Inferior parietal cortex (tissue), 1 donor: ENCODE results near the gene PIEZO1.

Source experiments
- DNase-seq: peaks from one replicate; pipeline ENCODE4 v3.0.0-alpha.2; 2016; ENCODE audit errors: extremely low spot score

The PIEZO1 gene

DNA sequence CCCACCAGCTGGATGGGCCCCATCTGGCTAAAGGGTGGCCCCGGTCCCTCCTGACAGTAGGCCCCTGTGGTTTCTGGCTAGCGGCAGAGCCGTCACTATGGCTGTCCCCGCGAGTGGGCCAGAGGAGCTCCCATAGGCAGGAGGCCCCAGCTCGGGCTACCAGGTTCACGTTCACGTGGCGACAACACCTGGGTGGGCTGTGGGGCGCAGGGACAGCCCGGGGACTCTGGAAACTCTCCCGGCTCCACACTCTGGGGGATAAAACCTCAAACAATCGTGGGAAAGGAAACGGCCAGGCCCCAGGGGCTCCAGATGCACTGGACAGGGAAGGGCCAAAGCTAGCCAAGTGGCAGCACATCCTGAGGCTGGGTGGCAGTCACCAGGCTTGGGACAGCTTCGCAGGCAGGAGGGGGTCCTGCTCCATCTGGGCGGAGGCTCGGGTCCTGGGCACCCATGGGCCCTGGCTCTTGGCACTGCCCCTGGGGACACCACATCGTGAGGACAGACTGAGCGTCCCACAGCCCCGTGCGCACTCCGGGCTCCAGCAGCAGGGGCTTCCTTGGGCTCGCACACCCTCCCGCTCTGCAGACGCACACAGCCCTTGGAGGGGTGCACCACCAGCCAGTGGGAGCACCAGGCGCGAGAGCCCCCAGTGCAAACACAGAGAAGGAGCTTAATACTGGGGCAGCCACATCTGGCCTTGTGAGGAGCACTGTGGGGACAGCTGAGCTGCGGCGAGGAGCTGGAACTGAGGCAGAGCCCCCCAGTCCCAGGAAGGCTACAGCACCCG lies 83.2 kb downstream of the PIEZO1 start:
- no peak for DNase-seq

DNA sequence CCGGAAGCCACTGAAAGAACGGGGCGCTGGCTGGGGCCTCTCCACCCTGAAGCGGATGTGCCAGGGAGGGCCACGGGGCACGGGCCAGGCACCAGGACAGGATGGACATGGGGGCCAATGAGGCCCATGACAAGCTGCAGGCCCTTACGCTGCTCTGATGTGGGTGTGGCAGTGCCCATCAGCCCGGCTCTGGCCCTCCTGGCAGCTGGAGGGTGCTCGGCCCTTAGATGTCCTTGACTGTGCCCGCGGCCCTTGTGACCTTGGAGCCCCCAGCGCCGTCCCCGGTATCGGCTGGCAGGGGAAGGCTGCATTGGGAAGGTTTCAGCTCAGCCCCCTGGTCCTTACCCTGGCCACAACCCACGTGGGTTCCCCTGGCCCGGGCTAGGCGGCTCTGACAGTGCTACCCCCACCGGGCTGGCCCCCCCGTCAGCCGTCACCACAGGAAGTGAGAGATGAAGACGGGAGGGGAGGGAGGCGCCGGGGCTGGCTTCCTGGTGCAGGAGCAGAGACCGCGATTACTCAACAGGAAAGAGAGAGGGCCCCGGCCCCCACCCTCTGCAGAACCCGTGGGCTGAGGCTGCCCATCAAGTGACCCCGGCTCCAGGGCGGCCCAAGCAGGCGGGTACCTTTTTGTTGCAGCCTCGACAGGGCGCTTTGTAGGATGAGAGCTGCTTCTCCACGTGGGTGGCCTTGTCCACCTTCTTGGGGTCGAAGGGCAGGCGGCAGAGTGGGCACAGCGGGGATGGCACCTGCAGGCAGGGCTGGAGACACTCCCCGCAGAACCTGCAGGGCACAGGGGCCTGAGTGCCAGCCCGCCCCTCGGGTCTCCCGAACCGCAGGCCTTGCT lies 84.2 kb downstream of the PIEZO1 start:
- DNase-seq = no peak

DNA sequence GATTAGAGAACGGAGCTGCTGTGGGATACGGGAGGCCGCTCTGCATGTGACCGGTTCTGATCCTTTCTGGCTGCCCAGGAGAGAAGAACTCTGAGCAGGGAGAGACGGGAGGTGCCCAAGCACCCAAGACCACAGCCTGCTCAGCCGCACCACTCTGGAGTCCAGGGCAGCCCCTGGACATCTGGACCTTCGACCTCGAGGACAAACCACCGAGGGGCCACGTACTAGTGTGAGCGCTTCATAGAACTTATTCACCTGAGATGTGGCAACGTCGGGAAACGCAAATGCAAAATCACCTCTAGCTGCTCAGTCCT lies 84.7 kb downstream of the PIEZO1 start:
- DNase-seq = no peak

GRCh38 chr16:88699180-88699579 lies 85.8 kb downstream of the PIEZO1 start:
- DNase-seq = no peak

GRCh38 chr16:88698646-88699045 lies 86.4 kb downstream of the PIEZO1 start:
- DNase-seq = no peak

DNA sequence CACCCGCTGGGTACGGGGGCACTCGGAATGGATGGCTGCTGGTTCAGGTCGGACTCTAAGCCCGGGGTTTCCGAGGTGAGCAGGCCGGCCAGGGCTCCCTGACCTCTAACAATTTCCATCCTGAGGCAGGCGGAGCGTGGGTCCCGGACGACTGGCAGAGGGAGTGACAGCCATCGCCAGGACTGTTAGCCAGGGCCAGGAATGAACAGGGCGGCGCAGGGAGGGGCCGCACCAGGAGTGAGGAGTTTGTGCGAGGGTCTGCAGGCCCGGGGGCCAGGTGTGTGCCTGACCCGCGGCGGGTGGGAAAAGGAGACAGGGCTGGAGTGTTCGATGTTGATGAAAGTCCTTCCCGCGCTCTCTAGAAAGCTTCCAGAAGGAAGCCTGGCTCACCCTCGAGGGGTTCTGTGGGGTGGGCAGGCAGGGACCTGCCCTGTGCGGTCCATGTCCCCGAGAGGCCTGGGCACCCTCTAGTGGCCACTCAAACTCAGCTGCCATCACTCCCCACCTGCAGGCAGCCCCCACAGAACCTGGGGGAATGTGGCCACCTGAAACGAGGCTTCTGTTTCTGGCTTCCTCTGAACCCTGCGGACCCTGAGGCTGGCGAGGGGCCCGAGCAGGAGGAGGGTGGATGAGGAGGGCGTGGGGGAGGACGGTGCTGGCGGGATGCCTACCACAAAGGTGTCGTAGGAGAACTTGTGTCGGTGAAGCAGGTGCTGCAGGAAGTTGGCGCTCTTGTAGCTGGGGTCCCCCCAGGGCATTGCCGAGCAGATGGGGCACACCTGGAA lies 87.0 kb downstream of the PIEZO1 start:
- no peak for DNase-seq

DNA sequence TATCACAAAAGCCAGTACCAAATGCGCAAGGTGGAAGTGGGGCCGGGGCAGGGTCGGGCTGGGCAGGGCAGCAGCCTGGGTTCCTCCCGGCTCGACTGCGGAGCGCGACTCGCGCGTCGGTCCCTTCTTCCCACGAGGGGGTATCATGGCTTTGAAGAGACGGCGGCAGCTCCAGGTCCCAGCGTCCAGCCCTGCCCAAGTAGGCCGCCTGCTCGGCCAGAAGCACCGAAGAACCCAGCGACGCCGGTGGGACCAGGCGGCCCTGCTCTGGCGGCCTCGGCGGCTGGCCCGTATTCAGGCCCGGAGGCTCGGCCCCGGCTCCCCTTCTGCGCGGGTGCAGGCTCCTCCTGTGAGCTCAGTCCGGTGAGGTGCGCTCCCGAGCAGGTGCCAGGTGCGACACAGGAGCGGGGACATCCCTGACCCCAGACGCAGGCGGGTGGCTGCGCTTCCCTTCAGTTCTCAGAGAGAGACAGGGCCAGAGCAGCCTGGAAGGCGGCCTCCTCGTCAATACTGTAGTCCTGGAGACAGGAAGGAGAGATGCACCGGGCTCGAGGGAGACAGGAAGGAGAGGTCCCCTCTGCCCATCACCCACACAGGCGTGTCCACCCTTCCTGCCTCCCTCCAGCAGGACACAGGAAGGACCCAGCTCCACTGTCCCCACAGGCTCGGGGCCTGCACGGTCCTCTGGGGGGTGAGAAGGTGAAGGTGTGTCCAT lies 87.7 kb downstream of the PIEZO1 start:
- no peak for DNase-seq

- DNase-seq = no peak
Observed at GRCh38 chr16:88696441-88696840, 88.6 kb downstream of the PIEZO1 start.

- no peak for DNase-seq
Observed at GRCh38 chr16:88695753-88696152, 89.3 kb downstream of the PIEZO1 start.

GRCh38 chr16:88695218-88695617 lies 89.8 kb downstream of the PIEZO1 start:
- no peak for DNase-seq

GRCh38 chr16:88694221-88695087 lies 90.6 kb downstream of the PIEZO1 start:
- DNase-seq = no peak

DNA sequence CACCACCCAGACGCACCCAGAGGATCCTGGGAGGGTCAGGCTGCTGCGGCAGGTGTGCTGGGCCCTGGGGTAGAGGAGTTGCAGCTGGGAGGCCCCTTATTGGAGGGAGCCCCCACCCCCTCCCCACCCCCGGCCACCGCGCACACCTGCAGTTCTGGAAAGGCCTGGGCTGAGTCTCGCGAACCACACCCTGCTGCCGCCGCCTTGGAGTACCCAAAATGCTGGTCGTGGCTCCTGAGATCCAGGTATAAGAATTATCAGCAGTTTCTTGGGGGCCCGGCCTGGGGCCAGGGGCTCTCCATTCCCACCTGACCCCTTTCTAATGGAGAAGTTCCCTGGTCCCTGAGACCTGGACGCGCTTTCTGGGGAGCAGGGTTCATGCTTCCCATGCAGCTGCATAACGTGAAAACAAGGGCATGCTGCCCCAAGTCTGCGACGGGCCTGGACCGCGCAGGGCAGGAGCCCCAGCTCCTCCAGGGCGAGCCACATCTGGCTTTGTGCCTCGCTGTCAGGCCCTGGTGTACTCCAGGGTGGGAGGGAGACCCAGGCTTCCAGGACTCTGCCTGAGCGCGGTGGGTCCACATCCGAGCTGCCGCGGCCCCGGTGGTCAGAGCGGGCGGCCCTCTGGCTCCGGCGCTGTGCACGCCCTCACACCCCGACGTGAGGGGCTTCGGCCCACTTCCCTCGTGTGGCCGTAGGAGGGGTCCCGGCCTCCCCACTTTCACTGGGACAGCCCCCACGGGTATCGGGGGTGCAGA lies 91.4 kb downstream of the PIEZO1 start:
- no peak for DNase-seq

DNA sequence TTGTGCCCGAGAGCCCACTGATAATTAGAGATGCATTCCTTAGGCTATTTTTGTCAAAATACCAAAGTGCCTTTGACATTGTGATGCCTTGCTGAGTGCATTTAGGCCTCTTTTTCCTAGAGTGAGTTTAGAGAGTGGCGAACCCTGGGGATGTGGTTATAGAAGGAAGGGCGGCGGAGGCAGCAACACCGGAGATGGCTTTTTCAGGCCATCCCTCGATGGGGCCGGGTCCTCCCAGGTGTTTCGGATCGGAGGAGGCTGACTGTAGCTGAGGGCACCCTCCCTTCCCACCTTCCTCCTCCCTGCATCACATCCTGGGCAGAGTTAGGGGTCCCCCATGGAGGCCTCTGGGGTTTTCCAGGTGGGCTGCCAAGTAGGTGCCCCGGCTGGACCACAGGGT lies 92.2 kb downstream of the PIEZO1 start:
- DNase-seq = no peak

GRCh38 chr16:88691924-88692560 lies 93.0 kb downstream of the PIEZO1 start:
- DNase-seq = no peak

- no peak for DNase-seq
Observed at GRCh38 chr16:88691129-88691813, 93.7 kb downstream of the PIEZO1 start.

GRCh38 chr16:88690341-88691128 lies 94.5 kb downstream of the PIEZO1 start:
- no peak for DNase-seq

DNA sequence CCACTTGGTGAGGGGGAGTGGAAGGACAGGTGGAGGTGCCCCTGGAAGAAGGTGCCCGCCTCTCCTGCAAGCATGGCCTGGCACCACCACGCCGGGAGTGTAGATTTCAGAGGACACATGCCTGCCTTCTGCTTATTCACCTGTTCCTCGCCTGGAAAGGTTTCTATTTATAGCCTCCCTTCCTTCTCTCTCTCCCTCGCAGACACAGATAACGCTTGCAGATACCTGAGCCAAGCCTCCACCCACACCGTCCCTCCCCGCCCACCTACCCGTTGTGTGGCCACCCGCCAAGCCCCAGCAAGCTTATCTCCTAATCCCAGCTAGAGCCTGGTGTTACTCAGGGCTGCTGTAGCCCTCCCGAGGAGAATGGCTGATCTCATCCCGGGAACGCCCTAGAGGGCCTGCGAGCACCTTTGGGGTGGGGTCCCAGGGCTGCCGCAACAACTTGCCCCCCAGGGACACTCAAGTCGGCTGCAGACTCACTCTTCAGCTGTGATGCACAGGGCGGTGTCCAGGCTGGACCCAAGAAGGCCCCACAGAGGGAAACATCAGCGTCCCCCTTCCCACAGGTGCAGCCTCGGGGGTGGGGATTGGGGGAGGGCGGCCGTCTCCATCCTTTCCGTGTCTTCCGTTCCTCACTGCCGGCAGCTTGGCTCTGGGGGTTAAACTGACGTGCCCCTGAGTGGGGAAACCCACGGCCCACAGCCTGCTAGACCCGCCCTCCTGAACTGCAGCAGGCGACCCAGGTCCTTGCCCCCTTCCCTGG lies 96.8 kb downstream of the PIEZO1 start:
- DNase-seq = no peak

DNA sequence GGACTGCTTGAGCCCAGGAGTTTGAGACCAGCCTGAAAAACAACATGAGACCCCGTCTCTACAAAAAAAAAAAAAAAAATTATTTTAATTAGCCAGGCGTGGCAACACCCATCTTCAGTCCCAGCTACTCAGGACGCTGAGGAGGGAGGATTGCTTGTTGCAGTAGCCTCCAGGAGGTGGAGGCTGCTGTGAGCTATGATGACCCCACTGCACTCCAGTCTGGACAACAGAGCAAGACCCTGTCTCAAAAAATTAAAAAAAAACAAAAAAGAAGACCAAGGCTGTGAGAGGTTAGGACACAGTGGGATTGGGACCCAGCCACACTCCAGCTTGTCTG lies 97.4 kb downstream of the PIEZO1 start:
- no peak for DNase-seq
